GM19467 (cell line): Measurements from ENCODE around the gene YBX2.

Experiments used
- ATAC-seq: cut with Tn5 transposase; IDR thresholded peaks from one replicate; pipeline ENCODE4 v1.9.1; 2021; ENCODE audit warnings: mild to moderate bottlenecking, moderate library complexity; ENCODE audit not compliant: unreplicated experiment

Gene YBX2

GRCh38 chr17:7304179-7304578 is 9.7 kb upstream of the YBX2 start:
- no peak for ATAC-seq

GRCh38 chr17:7296189-7296861 is 1.9 kb upstream of the YBX2 start:
- no peak for ATAC-seq

GRCh38 chr17:7295230-7296180 is 1.1 kb upstream of the YBX2 start:
- no peak for ATAC-seq

GRCh38 chr17:7293816-7294613 is 424 bp downstream of the YBX2 start:
- no peak for ATAC-seq

- ATAC-seq: no peak
Measured at GRCh38 chr17:7293159-7293558, 1.3 kb downstream of the YBX2 start.

GRCh38 chr17:7292729-7293128 is 1.7 kb downstream of the YBX2 start:
- ATAC-seq: no peak

- no peak for ATAC-seq
Measured at GRCh38 chr17:7292194-7292593, 2.2 kb downstream of the YBX2 start.

- no peak for ATAC-seq
Measured at GRCh38 chr17:7290685-7291084, 3.8 kb downstream of the YBX2 start.

GRCh38 chr17:7290166-7290565 is 4.3 kb downstream of the YBX2 start:
- ATAC-seq: no peak

- no peak for ATAC-seq
Measured at GRCh38 chr17:7289256-7290032, 5.0 kb downstream of the YBX2 start.

- ATAC-seq: no peak
Measured at GRCh38 chr17:7285679-7286078, 8.8 kb downstream of the YBX2 start.

- no peak for ATAC-seq
Measured at GRCh38 chr17:7284911-7285310, 9.5 kb downstream of the YBX2 start.

GRCh38 chr17:7283471-7284216 is 10.8 kb downstream of the YBX2 start:
- ATAC-seq: no peak

- ATAC-seq: no peak
Measured at GRCh38 chr17:7282752-7283321, 11.6 kb downstream of the YBX2 start.

- ATAC-seq: no peak
Measured at GRCh38 chr17:7281953-7282751, 12.3 kb downstream of the YBX2 start.

GRCh38 chr17:7281074-7281952 is 13.1 kb downstream of the YBX2 start, which contains the start of gene SLC2A4:
TSS of gene SLC2A4 (plus strand) at chr17:7281718. CDS start at chr17:7281935, 217 bp downstream.
- ATAC-seq: no peak

GRCh38 chr17:7280519-7281073 is 13.8 kb downstream of the YBX2 start:
- ATAC-seq: peak; percentile 62
